GM18909 (cell line): ENCODE data around the gene SNUPN.
"Not testable (repeated sequence)": the region's sequence is repeated elsewhere in the genome, so short reads cannot be mapped to it uniquely, and the experiment has no call there.

Experiments used
- ATAC-seq: cut with Tn5 transposase; IDR thresholded peaks from one replicate; pipeline ENCODE4 v1.9.1; 2021; ENCODE audit warnings: mild to moderate bottlenecking; ENCODE audit not compliant: unreplicated experiment, poor library complexity

SNUPN gene

DNA sequence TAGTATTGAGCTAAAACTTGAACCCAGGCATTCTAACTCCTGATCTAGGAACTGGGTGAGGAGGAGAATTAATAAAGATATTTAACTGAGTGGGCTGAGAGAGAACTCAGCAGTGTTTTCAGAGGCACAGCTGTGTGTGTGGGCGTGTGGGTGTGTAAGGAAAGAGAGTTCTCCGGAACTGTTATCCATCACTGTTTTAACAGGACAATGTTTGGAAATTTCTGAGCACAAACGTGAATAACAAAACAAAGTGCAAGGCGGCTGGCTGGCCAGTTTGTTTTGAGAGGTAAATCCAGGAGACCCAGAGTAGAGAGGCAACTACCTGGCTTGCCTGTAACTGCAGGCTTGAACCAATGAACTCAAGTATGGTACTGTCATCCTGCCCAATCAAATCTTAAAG, 41.4 kb downstream of the SNUPN start:
- no peak for ATAC-seq

DNA sequence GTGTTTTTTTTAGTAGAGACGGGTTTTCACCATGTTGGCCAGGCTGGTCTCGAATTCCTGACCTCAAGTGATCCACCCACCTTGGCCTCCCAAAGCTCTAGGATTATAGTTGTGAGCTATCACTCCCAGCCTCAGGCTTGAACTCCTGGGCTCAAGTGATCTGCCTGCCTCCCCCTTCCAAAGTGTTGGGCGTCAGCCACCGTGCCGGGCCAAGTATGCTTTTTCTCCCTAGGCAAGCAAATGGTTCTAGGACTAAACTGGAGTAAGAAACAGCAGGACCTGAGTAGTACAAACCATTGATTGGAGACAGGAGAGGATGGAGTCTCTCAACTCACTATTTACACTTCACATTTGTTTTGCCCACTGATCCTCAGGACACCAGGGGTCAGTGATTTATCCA, 41.8 kb downstream of the SNUPN start:
- no peak for ATAC-seq

DNA sequence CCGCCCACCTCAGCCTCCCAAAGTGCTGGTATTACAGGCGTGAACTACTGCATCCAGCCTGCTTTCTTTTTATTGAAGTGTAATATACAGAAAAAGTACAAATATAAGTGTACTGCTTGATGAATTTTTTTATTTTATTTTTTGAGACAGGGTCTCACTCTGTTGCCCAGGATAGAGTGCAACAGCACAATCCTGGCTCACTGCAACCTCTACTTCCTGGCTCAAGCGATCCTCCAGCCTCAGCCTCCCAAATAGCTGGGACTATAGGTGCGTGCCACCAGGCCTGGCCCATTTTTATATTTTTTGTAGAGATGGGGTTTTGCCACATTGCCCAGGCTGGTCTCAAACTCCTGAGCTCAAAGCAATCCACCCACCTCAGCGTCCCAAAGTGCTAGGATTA, 42.6 kb downstream of the SNUPN start:
- ATAC-seq: not testable (repeated sequence)

DNA sequence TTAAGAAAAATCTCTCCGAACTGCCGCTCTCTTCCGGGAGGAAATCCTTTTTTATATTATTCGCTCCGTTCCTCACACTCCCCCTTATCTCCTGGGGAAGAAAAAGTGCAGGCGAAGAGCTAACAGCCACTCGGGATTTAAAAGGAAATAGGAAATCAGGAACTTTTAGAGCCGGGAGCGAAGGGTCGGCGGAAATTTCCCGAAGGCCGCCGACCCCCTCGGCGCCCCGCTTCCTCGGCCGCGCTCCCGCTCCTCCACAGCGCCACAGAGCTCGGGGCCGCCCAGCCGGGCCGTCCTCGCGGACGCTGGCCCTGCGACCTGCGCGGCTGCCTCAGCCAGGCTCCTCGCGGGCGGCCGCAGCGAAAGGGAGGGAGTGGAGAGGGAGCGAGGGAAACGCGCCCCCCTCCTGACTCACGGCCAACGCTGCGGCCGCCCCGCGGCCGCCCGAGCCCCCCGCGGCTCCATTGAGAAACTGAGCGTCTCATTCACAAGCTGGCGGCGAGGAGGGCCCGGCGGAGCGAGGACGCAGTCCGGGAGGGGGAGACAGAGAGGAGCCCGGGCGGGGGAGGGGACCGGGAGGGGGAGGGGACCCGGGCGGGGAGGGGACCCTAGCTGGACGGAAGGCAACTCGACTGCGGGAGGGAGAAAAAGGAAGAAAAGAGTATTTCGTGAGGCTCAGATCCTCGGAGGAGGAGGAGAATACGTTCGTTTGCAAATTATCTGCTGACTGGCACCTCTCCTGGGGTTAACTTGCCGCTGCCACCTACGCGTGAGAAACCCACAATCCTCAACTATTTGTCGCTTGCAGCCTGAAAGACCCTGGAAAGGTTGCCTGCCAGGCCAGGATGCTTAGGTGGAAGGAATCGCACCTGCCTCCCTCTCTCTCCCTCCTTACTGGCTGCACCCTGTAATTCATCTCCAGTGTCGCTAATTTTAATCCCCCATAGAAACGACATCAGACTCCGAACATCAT, 46.3 kb downstream of the SNUPN start, which contains the start of gene PTPN9:
Gene PTPN9, minus strand, starts transcription at position 368 of the 973 bp plus-strand sequence. CDS start 539 bp downstream, outside the sequence.
- peak; percentile 68 for ATAC-seq

DNA sequence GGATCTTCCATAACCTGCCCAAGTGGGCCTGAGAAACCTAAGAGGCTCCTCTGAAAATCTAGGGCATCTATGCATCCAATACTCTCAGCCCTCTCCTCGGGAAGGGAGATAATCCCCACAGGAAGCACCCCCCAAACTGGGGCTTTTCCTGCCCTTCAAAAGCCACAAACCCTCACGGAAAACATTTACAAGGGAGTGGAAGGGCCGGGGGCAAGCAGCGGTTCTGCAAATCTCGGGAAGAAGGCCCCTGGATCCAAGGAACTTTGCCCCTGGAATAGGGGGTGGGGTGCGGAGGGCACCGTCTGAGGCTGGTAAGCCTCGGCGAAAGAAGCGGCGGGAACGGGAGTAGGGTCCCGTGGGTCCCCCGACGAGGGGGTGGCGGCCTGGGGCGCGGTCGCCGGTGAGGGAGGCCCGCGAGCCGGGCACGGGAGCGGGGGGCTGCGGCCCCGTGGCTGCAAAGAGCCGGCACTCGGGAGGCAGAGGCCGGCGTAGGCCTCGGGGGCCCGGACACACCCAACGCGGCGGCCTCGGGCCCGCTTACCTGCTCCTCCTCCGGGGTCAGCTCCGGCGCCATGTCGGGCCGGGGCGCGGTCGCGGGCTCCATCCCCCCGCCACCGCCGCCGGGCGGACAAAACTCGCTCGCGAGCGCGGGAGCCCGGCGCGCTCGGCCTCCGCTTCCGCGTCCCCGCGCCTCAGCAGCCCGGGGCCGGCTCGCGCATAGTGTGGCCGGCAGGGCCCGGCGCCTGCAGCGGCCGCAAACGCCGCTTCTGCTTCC, 47.2 kb downstream of the SNUPN start:
- ATAC-seq: peak; percentile 46

DNA sequence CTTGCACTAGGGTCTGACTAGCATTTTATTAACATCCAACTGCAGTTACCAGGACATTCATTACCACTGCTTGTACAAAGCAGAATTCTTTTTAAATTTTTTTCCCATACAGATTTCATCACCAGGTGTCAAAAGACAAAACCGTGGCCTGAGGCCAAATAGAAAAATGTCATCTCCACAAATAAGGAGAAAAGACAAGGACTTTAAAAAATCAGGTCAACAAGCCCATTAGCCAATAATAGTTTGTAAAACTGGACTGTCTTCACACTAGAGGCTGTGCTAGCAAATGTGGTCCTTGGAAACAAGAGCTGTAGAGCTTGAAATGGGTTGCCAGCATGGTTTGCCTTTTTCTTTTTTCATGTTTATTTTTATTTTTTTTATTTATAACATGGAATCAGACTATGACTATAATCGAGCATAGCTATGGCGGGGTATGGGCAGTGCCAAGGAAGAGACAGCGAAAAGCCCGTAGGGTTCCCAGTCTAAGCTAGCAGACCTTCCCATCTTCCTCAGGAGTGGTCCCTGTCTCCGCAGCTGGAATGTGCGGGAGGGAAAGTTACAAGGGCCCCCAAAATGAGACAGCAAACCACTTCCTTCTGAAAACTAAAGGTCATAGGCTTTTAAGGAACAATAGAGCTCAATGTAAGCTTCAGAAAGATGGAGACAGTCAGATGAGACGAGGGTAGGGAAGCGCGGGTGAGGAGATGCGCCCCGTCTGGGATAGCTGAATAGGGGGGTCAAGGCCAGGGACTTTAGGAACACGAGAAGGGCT, 47.9 kb downstream of the SNUPN start:
- no peak for ATAC-seq

DNA sequence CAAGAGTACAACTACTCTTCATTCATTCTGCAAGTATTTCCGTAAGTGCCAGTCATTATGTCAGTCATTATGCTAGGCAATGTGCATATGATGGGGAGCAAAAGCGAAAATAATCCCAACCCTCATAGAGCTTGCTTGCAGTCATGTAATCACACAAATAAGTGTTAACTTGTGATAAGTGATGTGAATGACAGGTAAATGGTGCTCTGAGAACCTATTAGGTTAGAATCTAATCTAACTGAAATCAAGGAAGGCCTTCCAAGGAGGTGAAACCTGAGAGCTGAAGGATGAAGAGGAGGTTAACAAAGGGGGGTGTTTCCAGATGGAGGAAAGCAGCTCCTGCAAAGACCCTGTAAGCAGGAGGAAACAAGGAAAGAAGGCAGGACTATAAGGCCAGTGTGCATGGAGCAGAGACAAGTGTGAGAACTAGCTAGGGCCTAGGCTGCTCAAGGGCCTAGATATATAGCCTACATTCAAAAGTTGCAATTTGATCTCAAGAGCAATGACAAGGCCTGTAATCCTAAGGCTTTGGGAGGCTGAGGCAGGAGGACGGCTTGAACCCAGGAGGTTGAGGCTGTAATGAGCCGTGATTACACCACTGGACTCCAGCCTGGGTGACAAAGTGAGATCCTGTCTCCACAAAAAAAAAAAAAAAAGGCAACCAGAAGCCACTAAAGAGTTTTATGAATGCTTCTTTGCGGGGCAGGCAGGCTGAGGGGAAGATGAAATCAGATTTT, 51.7 kb downstream of the SNUPN start:
- no peak for ATAC-seq

DNA sequence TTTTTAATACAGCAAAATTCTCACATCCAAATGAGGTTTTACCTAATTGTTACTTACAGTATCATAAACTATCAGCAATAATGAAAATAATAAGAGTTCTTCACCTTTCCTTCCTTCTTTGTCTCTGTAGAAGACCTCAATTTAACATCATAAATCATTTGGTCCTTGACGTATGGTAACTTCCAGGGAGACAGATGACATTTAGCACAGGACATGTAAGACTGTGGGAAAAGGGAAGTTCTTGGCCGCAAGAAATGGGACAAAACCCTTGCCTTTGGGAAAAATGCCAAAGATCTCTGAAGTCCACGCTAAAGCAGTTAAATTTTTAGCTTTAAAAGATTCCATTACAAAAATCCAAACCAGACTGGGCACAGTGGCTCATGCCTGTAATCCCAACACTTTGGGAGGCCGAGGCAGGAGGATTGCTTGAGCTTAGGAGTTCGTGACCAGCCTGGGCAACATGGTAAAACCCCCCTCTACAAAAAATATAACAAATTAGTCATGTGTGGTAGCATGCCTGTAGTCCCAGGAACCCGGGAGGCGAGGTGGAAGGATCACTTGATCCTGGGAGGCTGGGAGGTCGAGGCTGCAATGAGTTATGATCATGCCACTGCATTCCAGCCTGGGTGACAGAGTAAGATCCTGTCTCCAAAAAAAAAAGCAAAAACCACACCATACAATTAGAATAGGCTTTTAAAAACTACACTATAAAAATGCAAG, 55.2 kb downstream of the SNUPN start:
- ATAC-seq: no peak

DNA sequence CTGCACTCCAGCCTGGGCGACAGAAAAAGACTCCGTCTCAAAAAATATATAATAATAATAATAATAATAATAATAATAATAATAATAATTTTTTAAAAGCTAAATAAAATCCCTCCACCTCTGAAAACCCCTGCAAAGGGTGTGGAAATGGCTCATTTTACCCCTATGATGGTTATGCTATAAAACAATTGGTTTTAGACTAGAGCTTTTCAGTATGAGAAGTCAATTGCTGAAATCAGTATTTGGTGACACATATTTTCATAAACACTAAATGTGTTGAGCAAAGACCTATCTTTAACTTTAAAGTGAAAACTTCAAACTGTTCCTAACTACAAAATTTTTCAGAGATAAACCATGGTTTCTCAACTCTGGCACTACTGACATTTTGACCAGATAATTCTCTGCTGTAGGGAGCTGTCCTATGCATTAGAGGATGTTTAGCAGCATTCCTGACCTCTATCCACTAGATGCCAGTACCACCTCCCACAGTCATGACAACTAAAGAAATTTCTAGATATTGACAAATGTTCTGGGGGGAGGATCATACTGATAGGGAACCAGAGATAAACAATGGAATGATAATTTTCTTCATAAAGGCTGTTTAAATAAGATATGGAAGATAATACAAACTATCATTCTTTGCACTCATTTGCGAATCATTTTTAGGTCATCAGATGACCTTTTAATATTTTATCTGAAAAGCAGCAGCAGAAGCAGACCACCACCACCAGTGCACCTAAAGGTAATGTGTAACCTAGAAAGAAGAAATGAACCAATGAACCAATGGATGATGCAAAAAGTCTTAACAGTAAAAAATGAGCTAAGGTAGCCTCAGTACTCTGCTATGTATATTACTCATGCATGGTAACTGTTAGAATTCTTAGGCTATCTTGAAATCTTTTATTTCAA, 60.2 kb downstream of the SNUPN start:
- no peak for ATAC-seq

DNA sequence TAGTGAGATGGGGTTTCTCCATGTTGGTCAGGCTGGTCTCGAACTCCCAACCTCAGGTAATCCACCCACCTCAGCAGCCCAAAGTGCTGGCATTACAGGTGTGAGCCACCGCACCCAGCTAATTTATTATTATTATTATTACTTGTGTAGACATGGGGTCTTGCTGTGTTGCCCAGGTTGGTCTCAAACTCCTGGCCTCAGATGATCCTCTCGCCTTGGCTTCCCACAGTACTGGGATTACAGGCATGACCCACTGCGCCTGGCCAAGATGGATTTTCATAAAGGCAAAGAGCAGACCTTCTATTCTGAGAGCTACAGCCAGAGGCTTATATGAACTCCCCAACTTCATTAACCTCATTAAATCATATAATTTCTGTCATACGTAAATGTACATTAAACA, 63.6 kb downstream of the SNUPN start:
- no peak for ATAC-seq

DNA sequence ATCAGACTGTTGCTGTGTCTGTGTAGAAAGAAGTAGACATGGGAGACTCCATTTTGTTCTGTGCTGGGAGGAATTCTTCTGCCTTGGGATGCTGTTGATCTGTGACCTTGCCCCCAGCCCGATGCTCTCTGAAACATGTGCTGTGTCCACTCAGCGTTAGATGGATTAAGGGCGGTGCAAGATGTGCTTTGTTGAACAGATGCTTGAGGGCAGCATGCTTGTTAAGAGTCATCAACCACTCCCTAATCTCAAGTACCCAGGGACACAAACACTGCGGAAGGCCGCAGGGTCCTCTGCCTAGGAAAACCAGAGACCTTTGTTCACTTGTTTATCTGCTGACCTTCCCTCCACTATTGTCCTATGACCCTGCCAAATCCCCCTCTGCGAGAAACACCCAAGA, 66.2 kb downstream of the SNUPN start:
- not testable (repeated sequence) for ATAC-seq

DNA sequence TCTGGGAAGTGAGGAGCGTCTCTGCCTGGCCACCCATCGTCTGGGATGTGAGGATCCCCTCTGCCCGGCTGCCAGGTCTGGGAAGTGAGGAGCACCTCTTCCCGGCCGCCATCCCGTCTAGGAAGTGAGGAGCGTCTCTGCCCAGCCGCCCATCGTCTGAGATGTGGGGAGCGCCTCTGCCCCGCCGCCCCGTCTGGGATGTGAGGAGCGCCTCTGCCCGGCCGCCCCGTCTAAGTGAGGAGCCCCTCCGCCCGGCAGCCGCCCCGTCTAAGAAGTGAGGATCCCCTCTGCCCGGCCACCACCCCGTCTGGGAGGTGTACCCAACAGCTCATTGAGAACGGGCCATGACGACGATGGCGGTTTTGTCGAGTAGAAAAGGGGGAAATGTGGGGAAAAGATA, 66.6 kb downstream of the SNUPN start:
- not testable (repeated sequence) for ATAC-seq

DNA sequence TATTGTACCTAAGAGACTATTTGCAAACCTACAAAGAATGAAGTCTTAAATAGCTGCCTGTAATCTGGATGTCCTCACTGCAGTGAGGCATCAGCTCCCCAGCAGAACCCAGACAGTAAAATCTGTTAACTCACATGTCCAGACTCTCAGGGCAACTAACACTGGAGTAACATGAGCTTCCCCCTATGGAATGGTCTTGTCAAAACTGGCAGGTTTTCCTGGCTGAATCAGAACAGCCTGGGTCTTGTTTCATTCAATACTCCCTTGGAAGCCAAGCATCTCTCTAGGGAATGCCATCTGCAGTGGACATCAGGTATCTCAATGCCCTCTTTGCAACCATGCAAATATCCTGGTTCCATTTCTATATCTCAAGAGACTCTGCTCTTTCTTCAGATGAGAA, 70.8 kb downstream of the SNUPN start:
- ATAC-seq: no peak

DNA sequence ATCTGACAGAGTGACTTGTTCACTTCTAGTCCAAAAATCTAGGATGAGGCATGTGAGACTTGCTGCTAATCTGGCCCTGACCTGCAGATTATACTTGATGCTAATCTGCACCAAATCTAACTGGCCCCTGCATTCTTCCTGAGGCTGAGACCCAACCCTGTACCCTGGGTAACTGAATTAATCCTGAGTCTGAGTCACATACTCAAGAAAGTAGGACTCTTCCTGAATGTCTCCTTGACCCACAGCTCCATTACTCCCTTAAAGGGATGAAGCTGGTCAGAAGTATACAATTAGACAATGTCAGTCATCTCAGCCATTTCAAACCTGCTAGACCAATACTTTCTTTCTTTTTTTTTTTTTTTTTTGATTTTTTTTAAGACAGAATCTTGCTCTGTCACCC, 71.9 kb downstream of the SNUPN start:
- no peak for ATAC-seq

DNA sequence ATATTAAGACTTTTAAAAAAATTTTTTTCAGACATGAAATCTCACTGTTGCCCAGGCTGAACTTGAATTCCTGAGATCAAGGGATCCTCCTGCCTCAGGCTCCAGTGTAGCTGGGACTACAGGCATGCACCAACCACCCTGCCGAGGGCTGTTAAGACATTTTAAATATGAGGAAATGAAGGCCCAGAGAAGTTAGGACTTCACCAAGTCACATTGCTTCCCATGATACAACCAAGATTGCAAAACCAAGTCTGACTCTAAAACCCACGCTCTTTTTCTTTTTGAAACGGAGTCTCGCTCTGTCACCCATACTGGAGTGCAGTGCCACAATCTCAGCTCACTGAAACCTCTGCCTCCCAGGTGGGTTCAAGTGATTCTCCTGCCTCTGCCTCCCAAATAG, 74.4 kb downstream of the SNUPN start:
- no peak for ATAC-seq
